Inflammatory macrophage (primary cell): ENCODE measurements around the gene PLD3.
A peak's percentile ranks its signal among the peaks of the same experiment; 100 is the strongest.
"Not testable (repeated sequence)": the region's sequence is repeated elsewhere in the genome, so short reads cannot be mapped to it uniquely, and the experiment has no call there.

Source experiments
- DNase-seq, 2 donors: peaks; one replicate each; pipeline ENCODE4 v3.0.0-alpha.2; 2020 to 2022

The PLD3 gene

GRCh38 chr19:40390084-40390742, 41.7 kb downstream of the PLD3 start, which contains the start of gene HIPK4:
TSS of gene HIPK4 (minus strand) at chr19:40390181. CDS start at chr19:40389902, 279 bp downstream.
- no peak for DNase-seq

- no peak for DNase-seq
Measured at GRCh38 chr19:40392123-40392522, 43.6 kb downstream of the PLD3 start.

- DNase-seq, result no peak
Measured at GRCh38 chr19:40392894-40393517, 44.5 kb downstream of the PLD3 start.

- no peak for DNase-seq
Measured at GRCh38 chr19:40393894-40394815, 45.7 kb downstream of the PLD3 start.

- DNase-seq, result no peak
Measured at GRCh38 chr19:40394816-40395210, 46.3 kb downstream of the PLD3 start.

GRCh38 chr19:40395956-40396355, 47.5 kb downstream of the PLD3 start:
- no peak for DNase-seq

GRCh38 chr19:40396886-40397567, 48.5 kb downstream of the PLD3 start:
- DNase-seq, result no peak

- DNase-seq, result no peak
Measured at GRCh38 chr19:40397568-40397906, 49.0 kb downstream of the PLD3 start.

- DNase-seq, result peak; percentile 38 to 68
Measured at GRCh38 chr19:40398417-40399131, 50.1 kb downstream of the PLD3 start.

GRCh38 chr19:40400559-40400958, 52.1 kb downstream of the PLD3 start:
- DNase-seq, result no peak

GRCh38 chr19:40403262-40403984, 54.9 kb downstream of the PLD3 start:
- peak; percentile 80 to 88 for DNase-seq

GRCh38 chr19:40407714-40408597, 59.5 kb downstream of the PLD3 start:
- DNase-seq, result no peak

GRCh38 chr19:40408598-40408925, 60.1 kb downstream of the PLD3 start:
- DNase-seq, result not testable (repeated sequence)

GRCh38 chr19:40410030-40410389, 61.5 kb downstream of the PLD3 start:
- no peak for DNase-seq

GRCh38 chr19:40411125-40411842, 62.8 kb downstream of the PLD3 start:
- no peak for DNase-seq

GRCh38 chr19:40411958-40412499, 63.5 kb downstream of the PLD3 start:
- no peak for DNase-seq

GRCh38 chr19:40412866-40413265, 64.4 kb downstream of the PLD3 start:
- no peak for DNase-seq

- no peak for DNase-seq
Measured at GRCh38 chr19:40413291-40413845, 64.9 kb downstream of the PLD3 start, which contains the start of gene PRX. TSS of gene PRX (minus strand) at chr19:40413378. CDS start at chr19:40407932, 5,446 bp downstream.
